A549 (cell line): Measurements from ENCODE around the gene VPS41. TPM values are rescaled to one million over a fixed set of nuclear protein-coding genes. Genes with fewer than 3 reads are reported as not detected.

Experiments
- ATAC-seq, 2 experiments: fragments of 200-7000 bp in 1 of 2; fragments of >200 bp in 1 of 2; cut with Nextera tagmentation in 1 of 2; cut with Tn5 transposase in 1 of 2; 3 replicates each; pipeline versions ENCODE4 v1.8.0 to v1.9.1; 2018 to 2020; ENCODE audit warnings: mild to moderate bottlenecking in 1 of 2, moderate library complexity in 1 of 2
- CTCF ChIA-PET: fragments of 300-600 bp; sonication (Branson Sonifier 250); formaldehyde crosslinking; extraction: SDS; loops from one replicate; lab custom pipeline; 2021; ENCODE audit warnings: antibody characterized with exemption, inconsistent platforms; lab: Yijun Ruan, JAX
- POLR2A ChIA-PET: fragments of 350-600 bp; formaldehyde crosslinking; extraction: SDS; loops from one replicate; lab custom pipeline; 2021; ENCODE audit warnings: antibody characterized with exemption, inconsistent platforms; lab: Yijun Ruan, JAX
- DNase-seq, 2 experiments: peaks; one replicate each; pipeline versions ENCODE4 v3.0.0 to v3.0.0-alpha.2; 2011 to 2016; ENCODE audit warnings: low read depth in 1 of 2, low spot score in 1 of 2
- FAIRE-seq: peaks from 2 replicates; lab custom pipeline; 2011; peaks lifted over from hg19 to GRCh38; lab: Jason Lieb, UNC
- H3K27ac ChIP-seq, 2 experiments: fragments of >200 bp; sonication (Bioruptor Twin); formaldehyde crosslinking; 3 replicates each; pipeline ENCODE4 v1.5.1; 2016 to 2017
- H3K4me1 ChIP-seq: fragments of >200 bp; sonication (Bioruptor Twin); formaldehyde crosslinking; 3 replicates; pipeline ENCODE4 v1.6.1; 2016
- H3K4me2 ChIP-seq: fragments of >200 bp; sonication (Bioruptor Twin); formaldehyde crosslinking; 3 replicates; pipeline ENCODE4 v1.6.1; 2016
- H3K4me3 ChIP-seq: fragments of >200 bp; sonication (Bioruptor Twin); formaldehyde crosslinking; 3 replicates; pipeline ENCODE4 v1.5.1; 2016
- H3K9me3 ChIP-seq: fragments of >200 bp; sonication (Bioruptor Twin); formaldehyde crosslinking; 3 replicates; pipeline ENCODE4 v1.6.1; 2016
- CBX8 ChIP-seq: fragments of 200-600 bp; sonication (generic); IDR thresholded peaks from 2 replicates; pipeline ENCODE4 v1.6.1; 2016
- CEBPB ChIP-seq, 2 experiments: fragments of >200 bp in 1 of 2; sonication (Bioruptor Twin) in 1 of 2; formaldehyde crosslinking in 1 of 2; IDR thresholded peaks; 2 replicates each; pipeline ENCODE4 v1.6.1; 2012 to 2016
- CHD2 ChIP-seq: fragments of 150-350 bp; IDR thresholded peaks from 2 replicates; pipeline ENCODE4 v1.6.1; 2014; ENCODE audit warnings: low read length; ENCODE audit not compliant: partially characterized antibody
- CHD4 ChIP-seq: fragments of 200-600 bp; sonication (generic); IDR thresholded peaks from 2 replicates; pipeline ENCODE4 v1.6.1; 2016; ENCODE audit warnings: antibody characterized with exemption, mild to moderate bottlenecking, borderline replicate concordance
- EHF ChIP-seq: fragments of 250-450 bp; sonication (Bioruptor Pico); IDR thresholded peaks from 2 replicates; pipeline ENCODE4 v1.5.0; 2020; ENCODE audit warnings: mild to moderate bottlenecking
- FOSL2 ChIP-seq, 2 experiments: fragments of 450-650 bp in 1 of 2; fragments of >200 bp in 1 of 2; sonication (Bioruptor Twin) in 1 of 2; formaldehyde crosslinking; IDR thresholded peaks; 2 replicates each; pipeline versions ENCODE4 v1.5.0 to v1.6.1; 2016 to 2020; ENCODE audit warnings: mild to moderate bottlenecking in 1 of 2, moderate library complexity in 1 of 2
- GATA3 ChIP-seq: IDR thresholded peaks from 2 replicates; pipeline ENCODE4 v1.6.1; 2012; ENCODE audit warnings: borderline replicate concordance
- HDAC2 ChIP-seq: fragments of 200-600 bp; sonication (generic); IDR thresholded peaks from 2 replicates; pipeline ENCODE4 v1.6.1; 2016
- HEYL ChIP-seq: fragments of 250-450 bp; sonication (Bioruptor Pico); IDR thresholded peaks from 2 replicates; pipeline ENCODE4 v1.8.0; 2021; ENCODE audit warnings: mild to moderate bottlenecking, moderate library complexity
- HOXA7 ChIP-seq: fragments of 250-450 bp; sonication (Bioruptor Pico); IDR thresholded peaks from 2 replicates; pipeline ENCODE4 v1.5.0; 2020; ENCODE audit warnings: mild to moderate bottlenecking, moderate library complexity
- HOXB13 ChIP-seq: fragments of 250-450 bp; sonication (Bioruptor Pico); IDR thresholded peaks from 2 replicates; pipeline ENCODE4 v1.5.0; 2020; ENCODE audit warnings: low read depth, mild to moderate bottlenecking, moderate library complexity
- HOXB5 ChIP-seq: fragments of 250-450 bp; sonication (Bioruptor Pico); IDR thresholded peaks from 2 replicates; pipeline ENCODE4 v1.5.0; 2020; ENCODE audit warnings: mild to moderate bottlenecking, moderate library complexity
- JUN ChIP-seq, 2 experiments: fragments of >200 bp; sonication (Bioruptor Twin); formaldehyde crosslinking; IDR thresholded peaks; 2 replicates in 1 of 2; 3 replicates in 1 of 2; pipeline ENCODE4 v1.6.1; 2016 to 2017
- MAFK ChIP-seq: fragments of 450-650 bp; IDR thresholded peaks from 2 replicates; pipeline ENCODE4 v1.6.1; 2014; ENCODE audit not compliant: partially characterized antibody
- MAZ ChIP-seq: fragments of 150-350 bp; IDR thresholded peaks from 2 replicates; pipeline ENCODE4 v1.6.1; 2014; ENCODE audit warnings: antibody characterized with exemption, low read depth, low read length, borderline replicate concordance
- MYC ChIP-seq: IDR thresholded peaks from 2 replicates; pipeline ENCODE4 v1.6.1; 2012; ENCODE audit warnings: mild to moderate bottlenecking, inconsistent platforms, low read length, improper control_type of control experiment, borderline replicate concordance
- NFE2L2 ChIP-seq: fragments of 150-350 bp; conservative IDR thresholded peaks from 2 replicates; pipeline ENCODE4 v1.6.1; 2014; ENCODE audit warnings: low read length
- NR3C1 ChIP-seq: fragments of >200 bp; sonication (Bioruptor Twin); formaldehyde crosslinking; IDR thresholded peaks from 3 replicates; pipeline ENCODE4 v1.6.1; 2017
- PHF8 ChIP-seq: fragments of 200-600 bp; sonication (generic); IDR thresholded peaks from 2 replicates; pipeline ENCODE4 v1.6.1; 2016; ENCODE audit warnings: low read depth, mild to moderate bottlenecking, antibody characterized with exemption, moderate library complexity, borderline replicate concordance
- SMC3 ChIP-seq: fragments of >200 bp; sonication (Bioruptor Twin); formaldehyde crosslinking; IDR thresholded peaks from 3 replicates; pipeline ENCODE4 v1.6.1; 2018; ENCODE audit warnings: inconsistent platforms
- ZNF302 ChIP-seq: fragments of 250-450 bp; sonication (Bioruptor Pico); IDR thresholded peaks from 2 replicates; pipeline ENCODE4 v1.9.0; 2021; ENCODE audit warnings: inconsistent platforms, mild to moderate bottlenecking, moderate library complexity
- ZSCAN20 ChIP-seq: fragments of 250-450 bp; sonication (Bioruptor Pico); IDR thresholded peaks from 2 replicates; pipeline ENCODE4 v1.8.0; 2022; ENCODE audit warnings: mild to moderate bottlenecking, moderate library complexity
- WGBS: methylation state at CpG from one replicate; pipeline ENCODE4 v1.1.6; 2017; ENCODE audit errors: missing lambda C conversion rate; 5-methylcytosine and 5-hydroxymethylcytosine counted together
- polyA plus RNA-seq, 4 experiments: library from polyadenylated mRNA; depleted of rRNA in 3 of 4; stranded (reverse); fragments of >200 nt; fragmentation: RNase III in 1 of 4; extraction: RNeasy Plus Mini Kit Qiagen cat#74134 plus additional on column Dnase treatment in 1 of 4; gene quantifications; 2 replicates in 3 of 4; 3 replicates in 1 of 4; pipeline ENCODE4 v1.2.3, GENCODE V29; 2011 to 2017
- TF ChIP-seq, protein P1 (sequence below): IDR thresholded peaks from 2 replicates; pipeline ENCODE4 v1.6.1; 2012
- TF ChIP-seq, protein P2 (sequence below): fragments of >200 bp; sonication (Bioruptor Twin); formaldehyde crosslinking; IDR thresholded peaks from 3 replicates; pipeline ENCODE4 v1.5.1; 2016
- TF ChIP-seq, protein P3 (sequence below): fragments of >200 bp; sonication (Bioruptor Twin); formaldehyde crosslinking; IDR thresholded peaks from 2 replicates; pipeline ENCODE4 v1.6.1; 2016
- TF ChIP-seq, protein P4 (sequence below): fragments of 150-350 bp; IDR thresholded peaks from 2 replicates; pipeline ENCODE4 v1.6.1; 2014; ENCODE audit warnings: low read depth, mild to moderate bottlenecking, low read length
- TF ChIP-seq, protein P5 (sequence below): fragments of 450-650 bp; IDR thresholded peaks from 2 replicates; pipeline ENCODE4 v1.6.1; 2014; ENCODE audit warnings: antibody characterized with exemption
- TF ChIP-seq, protein P6 (sequence below): fragments of 250-450 bp; sonication (Bioruptor Pico); IDR thresholded peaks from 2 replicates; pipeline ENCODE4 v1.5.0; 2021; ENCODE audit warnings: mild to moderate bottlenecking, moderate library complexity, borderline replicate concordance

The VPS41 gene
- polyA plus RNA-seq, 2 of the 4 experiments (the other 2 are of a cell fraction): 24.6 to 59.9 TPM

DNA sequence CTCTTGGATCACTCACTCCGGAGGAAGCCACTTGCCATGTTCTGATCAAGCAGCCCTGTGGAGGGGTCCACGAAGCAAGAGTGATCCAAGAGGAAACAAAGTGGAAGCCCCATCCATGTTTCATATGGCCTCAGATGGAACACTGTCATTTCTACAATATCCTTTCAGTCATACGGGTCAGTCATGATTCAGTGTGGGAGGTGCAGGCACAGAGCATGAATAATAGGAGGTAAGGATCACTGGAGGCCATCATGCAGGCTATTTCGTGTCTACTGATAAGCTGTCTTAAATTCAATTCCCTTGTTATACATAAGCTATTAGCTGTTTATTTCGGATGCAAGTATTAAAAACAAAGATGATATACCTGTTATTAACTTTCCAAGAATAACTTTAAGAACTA is 36.8 kb downstream of the VPS41 start (continued):
- TF ChIP-seq HOXA7 (CRISPR knock-in tag): no peak
- TF ChIP-seq MAZ: no peak

DNA sequence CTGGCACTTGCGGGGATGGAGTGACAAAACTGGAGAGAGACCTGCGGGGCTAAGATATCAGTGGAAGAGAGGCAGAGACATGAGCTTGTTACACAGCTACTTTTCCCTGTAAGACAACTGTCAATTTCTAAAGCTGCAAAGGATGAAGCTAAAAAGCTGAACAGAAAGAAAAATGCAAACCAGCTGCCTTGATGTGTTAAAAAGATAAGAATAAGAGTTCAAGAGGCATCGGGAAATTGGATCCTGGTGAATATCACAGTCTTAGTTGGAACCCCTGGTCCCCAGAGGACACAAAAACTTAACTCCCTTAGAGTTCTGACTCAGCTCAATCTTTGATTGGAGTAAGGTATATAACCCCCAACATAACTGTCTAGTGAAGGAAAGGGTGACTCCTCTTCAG is 38.8 kb downstream of the VPS41 start:
- DNase-seq (no peak), ATAC-seq (no peak), FAIRE-seq (no peak)
- WGBS: 98% methylated on average over 3 of the region's 3 CpGs
- H3K4me1 ChIP-seq: no peaks in the 10 kb centered on the region
- no peak overlapping the region for H3K4me3 ChIP-seq
- ChIA-PET POLR2A (no interaction called here), CTCF (no interaction called here)
- no peak overlapping the region for H3K27ac ChIP-seq
- no peaks in the 10 kb centered on the region for H3K9me3 ChIP-seq
- H3K4me2 ChIP-seq: no peak overlapping the region
- no peak for TF ChIP-seq FOSL2 (IDR thresholded peaks at IDR 0.05)
- TF ChIP-seq FOSL2 (CRISPR knock-in tag; IDR thresholded peaks at IDR 0.05): no peak
- no peak for TF ChIP-seq JUN (IDR thresholded peaks at IDR 0.05)
- TF ChIP-seq MAZ: no peak
- TF ChIP-seq, protein P1, sequence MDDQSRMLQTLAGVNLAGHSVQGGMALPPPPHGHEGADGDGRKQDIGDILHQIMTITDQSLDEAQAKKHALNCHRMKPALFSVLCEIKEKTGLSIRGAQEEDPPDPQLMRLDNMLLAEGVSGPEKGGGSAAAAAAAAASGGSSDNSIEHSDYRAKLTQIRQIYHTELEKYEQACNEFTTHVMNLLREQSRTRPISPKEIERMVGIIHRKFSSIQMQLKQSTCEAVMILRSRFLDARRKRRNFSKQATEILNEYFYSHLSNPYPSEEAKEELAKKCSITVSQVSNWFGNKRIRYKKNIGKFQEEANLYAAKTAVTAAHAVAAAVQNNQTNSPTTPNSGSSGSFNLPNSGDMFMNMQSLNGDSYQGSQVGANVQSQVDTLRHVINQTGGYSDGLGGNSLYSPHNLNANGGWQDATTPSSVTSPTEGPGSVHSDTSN: no peak
- no peak for TF ChIP-seq PHF8
- TF ChIP-seq MAFK: no peak
- TF ChIP-seq HDAC2: no peak
- no peak for TF ChIP-seq MYC
- TF ChIP-seq ZSCAN20 (CRISPR knock-in tag): no peak
- TF ChIP-seq HOXB5 (CRISPR knock-in tag): no peak
- TF ChIP-seq ZNF302 (CRISPR knock-in tag): no peak
- TF ChIP-seq, protein P2, sequence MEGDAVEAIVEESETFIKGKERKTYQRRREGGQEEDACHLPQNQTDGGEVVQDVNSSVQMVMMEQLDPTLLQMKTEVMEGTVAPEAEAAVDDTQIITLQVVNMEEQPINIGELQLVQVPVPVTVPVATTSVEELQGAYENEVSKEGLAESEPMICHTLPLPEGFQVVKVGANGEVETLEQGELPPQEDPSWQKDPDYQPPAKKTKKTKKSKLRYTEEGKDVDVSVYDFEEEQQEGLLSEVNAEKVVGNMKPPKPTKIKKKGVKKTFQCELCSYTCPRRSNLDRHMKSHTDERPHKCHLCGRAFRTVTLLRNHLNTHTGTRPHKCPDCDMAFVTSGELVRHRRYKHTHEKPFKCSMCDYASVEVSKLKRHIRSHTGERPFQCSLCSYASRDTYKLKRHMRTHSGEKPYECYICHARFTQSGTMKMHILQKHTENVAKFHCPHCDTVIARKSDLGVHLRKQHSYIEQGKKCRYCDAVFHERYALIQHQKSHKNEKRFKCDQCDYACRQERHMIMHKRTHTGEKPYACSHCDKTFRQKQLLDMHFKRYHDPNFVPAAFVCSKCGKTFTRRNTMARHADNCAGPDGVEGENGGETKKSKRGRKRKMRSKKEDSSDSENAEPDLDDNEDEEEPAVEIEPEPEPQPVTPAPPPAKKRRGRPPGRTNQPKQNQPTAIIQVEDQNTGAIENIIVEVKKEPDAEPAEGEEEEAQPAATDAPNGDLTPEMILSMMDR: no peak
- no peak for TF ChIP-seq NR3C1
- TF ChIP-seq, protein P3, sequence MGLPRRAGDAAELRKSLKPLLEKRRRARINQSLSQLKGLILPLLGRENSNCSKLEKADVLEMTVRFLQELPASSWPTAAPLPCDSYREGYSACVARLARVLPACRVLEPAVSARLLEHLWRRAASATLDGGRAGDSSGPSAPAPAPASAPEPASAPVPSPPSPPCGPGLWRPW: no peak
- TF ChIP-seq HOXB13: no peak

DNA sequence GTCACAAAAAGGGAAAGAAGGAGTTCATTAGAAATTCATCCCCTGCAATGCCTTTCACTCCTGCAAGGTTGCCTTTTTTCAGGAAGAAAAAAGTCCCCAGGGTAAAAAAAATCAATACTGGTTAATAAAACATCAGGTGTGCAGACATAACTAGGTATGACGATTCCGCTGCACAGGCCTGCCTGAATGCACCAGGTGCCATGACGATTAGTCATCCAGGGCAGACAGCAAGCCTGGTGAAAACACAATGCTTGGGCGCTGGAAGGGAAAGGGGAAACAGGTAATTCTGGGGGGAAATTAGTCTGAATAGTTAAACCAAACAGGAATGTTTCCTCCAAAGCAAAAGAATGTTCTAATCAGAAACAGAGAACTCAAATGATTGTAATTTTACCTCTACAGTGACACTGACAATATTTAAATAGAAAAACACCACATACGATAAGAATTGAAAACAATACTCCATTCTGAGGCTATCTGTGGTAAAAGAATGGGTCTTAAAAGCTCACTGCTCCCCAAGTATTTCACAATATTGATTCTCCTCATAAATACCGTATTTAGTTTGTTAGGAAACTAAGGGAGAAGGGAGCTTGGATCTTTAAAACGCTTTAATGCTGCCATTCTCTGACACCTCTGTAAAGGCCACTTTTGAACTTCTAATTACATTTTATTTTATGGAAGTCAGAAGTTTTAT is 45.2 kb downstream of the VPS41 start:
- ATAC-seq (no peak), DNase-seq (no peak), FAIRE-seq (peak; percentile 32)
- Histone ChIP-seq H3K4me1 (peaks cover 9% of the 10 kb centered on the region; the same call in 2 of the 3 replicates), H3K9me3 (no peaks in the 10 kb centered on the region), H3K27ac (no peak overlapping the region), H3K4me2 (0 out of 3 replicates have a peak overlapping the region, but pooled peaks have one; percentile 13), H3K4me3 (no peak overlapping the region)
- POLR2A ChIA-PET: no interaction called here
- CTCF ChIA-PET: no interaction called here
- 76% methylated on average over 7 of the region's 7 CpGs for WGBS
- TF ChIP-seq, protein P3: no peak
- TF ChIP-seq, protein P4, sequence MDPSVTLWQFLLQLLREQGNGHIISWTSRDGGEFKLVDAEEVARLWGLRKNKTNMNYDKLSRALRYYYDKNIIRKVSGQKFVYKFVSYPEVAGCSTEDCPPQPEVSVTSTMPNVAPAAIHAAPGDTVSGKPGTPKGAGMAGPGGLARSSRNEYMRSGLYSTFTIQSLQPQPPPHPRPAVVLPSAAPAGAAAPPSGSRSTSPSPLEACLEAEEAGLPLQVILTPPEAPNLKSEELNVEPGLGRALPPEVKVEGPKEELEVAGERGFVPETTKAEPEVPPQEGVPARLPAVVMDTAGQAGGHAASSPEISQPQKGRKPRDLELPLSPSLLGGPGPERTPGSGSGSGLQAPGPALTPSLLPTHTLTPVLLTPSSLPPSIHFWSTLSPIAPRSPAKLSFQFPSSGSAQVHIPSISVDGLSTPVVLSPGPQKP: no peak
- TF ChIP-seq CBX8 (no peak), CEBPB (IDR thresholded peaks at IDR 0.05) (no peak), JUN (IDR thresholded peaks at IDR 0.05) (no peak), MAFK (no peak), CHD2 (no peak), EHF (CRISPR knock-in tag) (no peak), HEYL (CRISPR knock-in tag) (no peak), SMC3 (no peak), CHD4 (no peak), NR3C1 (no peak), NFE2L2 (no peak), GATA3 (no peak)
- TF ChIP-seq, protein P5, sequence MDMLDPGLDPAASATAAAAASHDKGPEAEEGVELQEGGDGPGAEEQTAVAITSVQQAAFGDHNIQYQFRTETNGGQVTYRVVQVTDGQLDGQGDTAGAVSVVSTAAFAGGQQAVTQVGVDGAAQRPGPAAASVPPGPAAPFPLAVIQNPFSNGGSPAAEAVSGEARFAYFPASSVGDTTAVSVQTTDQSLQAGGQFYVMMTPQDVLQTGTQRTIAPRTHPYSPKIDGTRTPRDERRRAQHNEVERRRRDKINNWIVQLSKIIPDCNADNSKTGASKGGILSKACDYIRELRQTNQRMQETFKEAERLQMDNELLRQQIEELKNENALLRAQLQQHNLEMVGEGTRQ: no peak
- TF ChIP-seq, protein P6, sequence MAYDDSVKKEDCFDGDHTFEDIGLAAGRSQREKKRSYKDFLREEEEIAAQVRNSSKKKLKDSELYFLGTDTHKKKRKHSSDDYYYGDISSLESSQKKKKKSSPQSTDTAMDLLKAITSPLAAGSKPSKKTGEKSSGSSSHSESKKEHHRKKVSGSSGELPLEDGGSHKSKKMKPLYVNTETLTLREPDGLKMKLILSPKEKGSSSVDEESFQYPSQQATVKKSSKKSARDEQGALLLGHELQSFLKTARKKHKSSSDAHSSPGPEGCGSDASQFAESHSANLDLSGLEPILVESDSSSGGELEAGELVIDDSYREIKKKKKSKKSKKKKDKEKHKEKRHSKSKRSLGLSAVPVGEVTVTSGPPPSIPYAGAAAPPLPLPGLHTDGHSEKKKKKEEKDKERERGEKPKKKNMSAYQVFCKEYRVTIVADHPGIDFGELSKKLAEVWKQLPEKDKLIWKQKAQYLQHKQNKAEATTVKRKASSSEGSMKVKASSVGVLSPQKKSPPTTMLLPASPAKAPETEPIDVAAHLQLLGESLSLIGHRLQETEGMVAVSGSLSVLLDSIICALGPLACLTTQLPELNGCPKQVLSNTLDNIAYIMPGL (CRISPR knock-in tag): no peak
